WTC11 (cell line): Measurements from ENCODE around the gene SHROOM1. TPM values are rescaled to one million over a fixed set of nuclear protein-coding genes. Genes with fewer than 3 reads are reported as not detected.

Source experiments
- ATAC-seq: fragments of 200-7000 bp; cut with Tn5 transposase; 2 replicates; pipeline ENCODE4 v1.10.0; 2021; ENCODE audit warnings: mild to moderate bottlenecking, moderate library complexity
- CTCF ChIA-PET: fragments of 300-600 bp; sonication (Branson Sonifier 250); formaldehyde crosslinking; loops from one replicate; lab custom pipeline; 2021; ENCODE audit warnings: antibody characterized with exemption; lab: Charles Lee
- POLR2A ChIA-PET: fragments of 350-600 bp; sonication (Branson Sonifier 250); formaldehyde crosslinking; loops from one replicate; lab custom pipeline; 2021; ENCODE audit warnings: antibody characterized with exemption; lab: Charles Lee
- DNase-seq: peaks from one replicate; pipeline ENCODE4 v3.0.0; 2021; ENCODE audit warnings: low spot score
- H3K27ac Mint-ChIP-seq: 2 replicates; pipeline ENCODE4 v1.8.0; 2021; ENCODE audit warnings: mixed read lengths
- H3K27me3 Mint-ChIP-seq: 2 replicates; pipeline ENCODE4 v1.8.0; 2021; ENCODE audit warnings: low read depth, mild to moderate bottlenecking, moderate library complexity, mixed read lengths
- H3K36me3 Mint-ChIP-seq: 2 replicates; pipeline ENCODE4 v1.8.0; 2021; ENCODE audit warnings: mixed read lengths
- H3K4me1 Mint-ChIP-seq: 2 replicates; pipeline ENCODE4 v1.8.0; 2022; ENCODE audit warnings: mixed read lengths
- H3K4me3 Mint-ChIP-seq: 2 replicates; pipeline ENCODE4 v1.8.0; 2021; ENCODE audit warnings: mild to moderate bottlenecking, moderate library complexity, mixed read lengths
- H3K9me3 Mint-ChIP-seq: 2 replicates; pipeline ENCODE4 v1.8.0; 2021; ENCODE audit warnings: mixed read lengths
- AR ChIP-seq: fragments of 250-450 bp; sonication (Bioruptor Pico); IDR thresholded peaks from 2 replicates; pipeline ENCODE4 v1.9.0; 2021; ENCODE audit warnings: mild to moderate bottlenecking
- ARID4B ChIP-seq: sonication (generic); formaldehyde crosslinking; IDR thresholded peaks from 2 replicates; pipeline ENCODE4 v1.8.0; 2023; ENCODE audit warnings: missing genetic modification reagents, mild to moderate bottlenecking, borderline replicate concordance
- ATF1 ChIP-seq: sonication (generic); formaldehyde crosslinking; IDR thresholded peaks from 2 replicates; pipeline ENCODE4 v1.8.1; 2023; ENCODE audit warnings: mild to moderate bottlenecking, moderate library complexity, missing genetic modification reagents
- ATF6 ChIP-seq: sonication (generic); formaldehyde crosslinking; IDR thresholded peaks from 2 replicates; pipeline ENCODE4 v1.8.1; 2023; ENCODE audit warnings: mild to moderate bottlenecking, missing genetic modification reagents
- CREB1 ChIP-seq: sonication (generic); formaldehyde crosslinking; IDR thresholded peaks from 2 replicates; pipeline ENCODE4 v1.8.0; 2023; ENCODE audit warnings: mild to moderate bottlenecking, missing genetic modification reagents
- ESRRA ChIP-seq: sonication (generic); formaldehyde crosslinking; IDR thresholded peaks from 2 replicates; pipeline ENCODE4 v1.8.1; 2022; ENCODE audit warnings: mild to moderate bottlenecking, missing genetic modification reagents, borderline replicate concordance
- ETV6 ChIP-seq: sonication (generic); formaldehyde crosslinking; IDR thresholded peaks from 2 replicates; pipeline ENCODE4 v1.8.1; 2022; ENCODE audit warnings: mild to moderate bottlenecking, missing genetic modification reagents
- FOXJ3 ChIP-seq: sonication (generic); formaldehyde crosslinking; IDR thresholded peaks from 2 replicates; pipeline ENCODE4 v1.9.0; 2021; ENCODE audit warnings: missing genetic modification reagents, mild to moderate bottlenecking, borderline replicate concordance
- FOXP1 ChIP-seq: sonication (generic); formaldehyde crosslinking; IDR thresholded peaks from 2 replicates; pipeline ENCODE4 v1.8.0; 2022; ENCODE audit warnings: missing genetic modification reagents, mild to moderate bottlenecking, moderate library complexity, borderline replicate concordance
- GABPB1 ChIP-seq: sonication (generic); formaldehyde crosslinking; IDR thresholded peaks from 2 replicates; pipeline ENCODE4 v1.8.1; 2023; ENCODE audit warnings: mild to moderate bottlenecking, missing genetic modification reagents
- GRHL2 ChIP-seq: fragments of 250-450 bp; sonication (Bioruptor Pico); IDR thresholded peaks from 2 replicates; pipeline ENCODE4 v1.8.0; 2022; ENCODE audit warnings: mild to moderate bottlenecking, moderate library complexity; ENCODE audit not compliant: insufficient replicate concordance, severe bottlenecking
- GTF2I ChIP-seq: fragments of 250-450 bp; sonication (Bioruptor Pico); conservative IDR thresholded peaks from 2 replicates; pipeline ENCODE4 v1.4.0; 2021; ENCODE audit warnings: mild to moderate bottlenecking
- HMGXB4 ChIP-seq: sonication (generic); formaldehyde crosslinking; IDR thresholded peaks from 2 replicates; pipeline ENCODE4 v1.8.1; 2023; ENCODE audit warnings: mild to moderate bottlenecking, moderate library complexity, missing genetic modification reagents
- IRF1 ChIP-seq: sonication (generic); formaldehyde crosslinking; IDR thresholded peaks from 2 replicates; pipeline ENCODE4 v1.8.0; 2023; ENCODE audit warnings: missing genetic modification reagents
- MLX ChIP-seq: sonication (generic); formaldehyde crosslinking; IDR thresholded peaks from 2 replicates; pipeline ENCODE4 v1.8.1; 2023; ENCODE audit warnings: mild to moderate bottlenecking, missing genetic modification reagents, moderate library complexity
- MXD4 ChIP-seq: fragments of 250-450 bp; sonication (Bioruptor Pico); IDR thresholded peaks from 2 replicates; pipeline ENCODE4 v1.8.0; 2021; ENCODE audit warnings: mild to moderate bottlenecking, moderate library complexity, borderline replicate concordance
- NFATC4 ChIP-seq: fragments of 250-450 bp; sonication (Bioruptor Pico); IDR thresholded peaks from 2 replicates; pipeline ENCODE4 v1.9.0; 2021; ENCODE audit warnings: mild to moderate bottlenecking
- NR1H2 ChIP-seq: sonication (generic); formaldehyde crosslinking; IDR thresholded peaks from 2 replicates; pipeline ENCODE4 v1.9.0; 2021; ENCODE audit warnings: mild to moderate bottlenecking, moderate library complexity, missing genetic modification reagents
- NR3C1 ChIP-seq: sonication (generic); formaldehyde crosslinking; conservative IDR thresholded peaks from 2 replicates; pipeline ENCODE4 v1.8.1; 2023; ENCODE audit warnings: low read depth, mild to moderate bottlenecking, missing genetic modification reagents
- SMAD4 ChIP-seq: sonication (generic); formaldehyde crosslinking; IDR thresholded peaks from 2 replicates; pipeline ENCODE4 v1.8.0; 2022; ENCODE audit warnings: mild to moderate bottlenecking, missing genetic modification reagents
- ZNF219 ChIP-seq: sonication (generic); formaldehyde crosslinking; IDR thresholded peaks from 2 replicates; pipeline ENCODE4 v1.8.0; 2023; ENCODE audit warnings: missing genetic modification reagents, mild to moderate bottlenecking, borderline replicate concordance
- ZNF232 ChIP-seq: sonication (generic); formaldehyde crosslinking; IDR thresholded peaks from 2 replicates; pipeline ENCODE4 v1.8.0; 2022; ENCODE audit warnings: mild to moderate bottlenecking, missing genetic modification reagents
- ZNF512 ChIP-seq: sonication (generic); formaldehyde crosslinking; IDR thresholded peaks from 2 replicates; pipeline ENCODE4 v1.8.1; 2022; ENCODE audit warnings: missing genetic modification reagents, borderline replicate concordance
- total RNA-seq: library from RNA; stranded (reverse); gene quantifications from 3 replicates; pipeline ENCODE4 v1.2.3, GENCODE V29; 2021

SHROOM1 gene
- total RNA-seq, 1 experiment from 2014 or later: 8.1 TPM

GRCh38 chr5:132841305-132841704 is 10.9 kb upstream of the SHROOM1 start:
- Mint-ChIP-seq H3K9me3 (no peaks in the 10 kb centered on the region), H3K27ac (no peak overlapping the region), H3K27me3 (no peaks in the 10 kb centered on the region), H3K4me1 (no peaks in the 10 kb centered on the region), H3K4me3 (no peak overlapping the region), H3K36me3 (no peaks in the 10 kb centered on the region)
- POLR2A ChIA-PET: no interaction called here
- ATAC-seq (no peak), DNase-seq (no peak)
- CTCF ChIA-PET: interaction anchor here (0.7 to 0.8 kb wide), 2 partner anchors 21 to 23 kb away, joined by 3 to 7 read pairs; no protein-coding TSS in a partner anchor
- no peak for TF ChIP-seq ETV6 (CRISPR knock-in tag)
- no peak for TF ChIP-seq ARID4B (CRISPR knock-in tag)
- TF ChIP-seq NR3C1 (CRISPR knock-in tag): no peak
- no peak for TF ChIP-seq ZNF512 (CRISPR knock-in tag)
- no peak for TF ChIP-seq FOXP1
- TF ChIP-seq NR1H2: no peak
- no peak for TF ChIP-seq SMAD4 (CRISPR knock-in tag)
- TF ChIP-seq AR (CRISPR knock-in tag): no peak
- no peak for TF ChIP-seq IRF1 (CRISPR knock-in tag)
- no peak for TF ChIP-seq FOXJ3 (CRISPR knock-in tag)
- TF ChIP-seq GTF2I (CRISPR knock-in tag): no peak
- TF ChIP-seq MXD4 (CRISPR knock-in tag): no peak
- no peak for TF ChIP-seq ESRRA (CRISPR knock-in tag)
- TF ChIP-seq CREB1: no peak

GRCh38 chr5:132840896-132841295 is 10.4 kb upstream of the SHROOM1 start:
- Mint-ChIP-seq H3K27me3 (no peaks in the 10 kb centered on the region), H3K4me3 (no peak overlapping the region), H3K27ac (no peak overlapping the region), H3K9me3 (no peaks in the 10 kb centered on the region), H3K36me3 (no peaks in the 10 kb centered on the region), H3K4me1 (no peaks in the 10 kb centered on the region)
- ChIA-PET CTCF (interaction anchor here (0.7 to 0.8 kb wide), 2 partner anchors 21 to 23 kb away, joined by 3 to 7 read pairs; no protein-coding TSS in a partner anchor), POLR2A (no interaction called here)
- no peak for ATAC-seq
- no peak for DNase-seq
- TF ChIP-seq GABPB1 (no peak), HMGXB4 (CRISPR knock-in tag) (no peak), GRHL2 (no peak), ZNF232 (no peak), ATF6 (no peak), ZNF219 (CRISPR knock-in tag) (no peak), NFATC4 (CRISPR knock-in tag) (no peak), ATF1 (no peak), MLX (CRISPR knock-in tag) (no peak)
